WTC11 (cell line): ENCODE data around the gene NEMP2. TPM values are rescaled to one million over a fixed set of nuclear protein-coding genes. Genes with fewer than 3 reads are reported as not detected.

Source experiments
- ATAC-seq: fragments of 200-7000 bp; cut with Tn5 transposase; 2 replicates; pipeline ENCODE4 v1.10.0; 2021; ENCODE audit warnings: mild to moderate bottlenecking, moderate library complexity
- CTCF ChIA-PET: fragments of 300-600 bp; sonication (Branson Sonifier 250); formaldehyde crosslinking; loops from one replicate; lab custom pipeline; 2021; ENCODE audit warnings: antibody characterized with exemption; lab: Charles Lee
- POLR2A ChIA-PET: fragments of 350-600 bp; sonication (Branson Sonifier 250); formaldehyde crosslinking; loops from one replicate; lab custom pipeline; 2021; ENCODE audit warnings: antibody characterized with exemption; lab: Charles Lee
- DNase-seq: peaks from one replicate; pipeline ENCODE4 v3.0.0; 2021; ENCODE audit warnings: low spot score
- H3K27ac Mint-ChIP-seq: 2 replicates; pipeline ENCODE4 v1.8.0; 2021; ENCODE audit warnings: mixed read lengths
- H3K27me3 Mint-ChIP-seq: 2 replicates; pipeline ENCODE4 v1.8.0; 2021; ENCODE audit warnings: low read depth, mild to moderate bottlenecking, moderate library complexity, mixed read lengths
- H3K36me3 Mint-ChIP-seq: 2 replicates; pipeline ENCODE4 v1.8.0; 2021; ENCODE audit warnings: mixed read lengths
- H3K4me1 Mint-ChIP-seq: 2 replicates; pipeline ENCODE4 v1.8.0; 2022; ENCODE audit warnings: mixed read lengths
- H3K4me3 Mint-ChIP-seq: 2 replicates; pipeline ENCODE4 v1.8.0; 2021; ENCODE audit warnings: mild to moderate bottlenecking, moderate library complexity, mixed read lengths
- H3K9me3 Mint-ChIP-seq: 2 replicates; pipeline ENCODE4 v1.8.0; 2021; ENCODE audit warnings: mixed read lengths
- ARID4B ChIP-seq: sonication (generic); formaldehyde crosslinking; IDR thresholded peaks from 2 replicates; pipeline ENCODE4 v1.8.0; 2023; ENCODE audit warnings: missing genetic modification reagents, mild to moderate bottlenecking, borderline replicate concordance
- CREB1 ChIP-seq: sonication (generic); formaldehyde crosslinking; IDR thresholded peaks from 2 replicates; pipeline ENCODE4 v1.8.0; 2023; ENCODE audit warnings: mild to moderate bottlenecking, missing genetic modification reagents
- E2F1 ChIP-seq: sonication (generic); formaldehyde crosslinking; IDR thresholded peaks from 2 replicates; pipeline ENCODE4 v1.8.0; 2022; ENCODE audit warnings: mild to moderate bottlenecking, missing genetic modification reagents
- ELF4 ChIP-seq: sonication (generic); formaldehyde crosslinking; IDR thresholded peaks from 2 replicates; pipeline ENCODE4 v1.8.1; 2022; ENCODE audit warnings: low read depth, mild to moderate bottlenecking, moderate library complexity, missing genetic modification reagents
- FOXJ3 ChIP-seq: sonication (generic); formaldehyde crosslinking; IDR thresholded peaks from 2 replicates; pipeline ENCODE4 v1.9.0; 2021; ENCODE audit warnings: missing genetic modification reagents, mild to moderate bottlenecking, borderline replicate concordance
- FOXP1 ChIP-seq: sonication (generic); formaldehyde crosslinking; IDR thresholded peaks from 2 replicates; pipeline ENCODE4 v1.8.0; 2022; ENCODE audit warnings: missing genetic modification reagents, mild to moderate bottlenecking, moderate library complexity, borderline replicate concordance
- HMGXB4 ChIP-seq: sonication (generic); formaldehyde crosslinking; IDR thresholded peaks from 2 replicates; pipeline ENCODE4 v1.8.1; 2023; ENCODE audit warnings: mild to moderate bottlenecking, moderate library complexity, missing genetic modification reagents
- IRF1 ChIP-seq: sonication (generic); formaldehyde crosslinking; IDR thresholded peaks from 2 replicates; pipeline ENCODE4 v1.8.0; 2023; ENCODE audit warnings: missing genetic modification reagents
- IRF2 ChIP-seq: sonication (generic); formaldehyde crosslinking; IDR thresholded peaks from 2 replicates; pipeline ENCODE4 v1.8.0; 2022; ENCODE audit warnings: low read depth, missing genetic modification reagents, borderline replicate concordance
- JAZF1 ChIP-seq: fragments of 250-450 bp; sonication (Bioruptor Pico); IDR thresholded peaks from 2 replicates; pipeline ENCODE4 v1.9.0; 2021; ENCODE audit warnings: moderate library complexity, mild to moderate bottlenecking, inconsistent platforms
- MXD4 ChIP-seq: fragments of 250-450 bp; sonication (Bioruptor Pico); IDR thresholded peaks from 2 replicates; pipeline ENCODE4 v1.8.0; 2021; ENCODE audit warnings: mild to moderate bottlenecking, moderate library complexity, borderline replicate concordance
- NR1H2 ChIP-seq: sonication (generic); formaldehyde crosslinking; IDR thresholded peaks from 2 replicates; pipeline ENCODE4 v1.9.0; 2021; ENCODE audit warnings: mild to moderate bottlenecking, moderate library complexity, missing genetic modification reagents
- PRDM15 ChIP-seq: sonication (generic); formaldehyde crosslinking; IDR thresholded peaks from 2 replicates; pipeline ENCODE4 v1.8.0; 2022; ENCODE audit warnings: missing genetic modification reagents
- PREB ChIP-seq: sonication (generic); formaldehyde crosslinking; IDR thresholded peaks from 2 replicates; pipeline ENCODE4 v1.8.1; 2022; ENCODE audit warnings: mild to moderate bottlenecking, missing genetic modification reagents, moderate library complexity, borderline replicate concordance
- SMAD3 ChIP-seq: sonication (generic); formaldehyde crosslinking; IDR thresholded peaks from 2 replicates; pipeline ENCODE4 v1.8.0; 2022; ENCODE audit warnings: missing genetic modification reagents, mild to moderate bottlenecking, borderline replicate concordance
- SOX15 ChIP-seq: fragments of 250-450 bp; sonication (Bioruptor Pico); IDR thresholded peaks from 2 replicates; pipeline ENCODE4 v1.9.0; 2021; ENCODE audit warnings: mild to moderate bottlenecking
- ZNF121 ChIP-seq: sonication (generic); formaldehyde crosslinking; IDR thresholded peaks from 2 replicates; pipeline ENCODE4 v1.8.0; 2023; ENCODE audit warnings: missing genetic modification reagents
- ZNF416 ChIP-seq: fragments of 250-450 bp; sonication (Bioruptor Pico); IDR thresholded peaks from 2 replicates; pipeline ENCODE4 v1.9.0; 2021; ENCODE audit warnings: mild to moderate bottlenecking, inconsistent platforms
- ZNF671 ChIP-seq: fragments of 250-450 bp; sonication (Bioruptor Pico); IDR thresholded peaks from 2 replicates; pipeline ENCODE4 v1.8.0; 2021; ENCODE audit warnings: mild to moderate bottlenecking
- total RNA-seq: library from RNA; stranded (reverse); gene quantifications from 3 replicates; pipeline ENCODE4 v1.2.3, GENCODE V29; 2021

The NEMP2 gene
- total RNA-seq, 1 experiment from 2014 or later, result 7.2 TPM

- no peak overlapping the region for H3K27ac Mint-ChIP-seq
- H3K36me3 Mint-ChIP-seq, result no peaks in the 10 kb centered on the region
- ATAC-seq (no peak), DNase-seq (no peak)
- no peak overlapping the region for H3K4me3 Mint-ChIP-seq
- no peaks in the 10 kb centered on the region for H3K4me1 Mint-ChIP-seq
- no peaks in the 10 kb centered on the region for H3K9me3 Mint-ChIP-seq
- TF ChIP-seq JAZF1, result no peak
- TF ChIP-seq IRF1 (CRISPR knock-in tag), result no peak
- TF ChIP-seq HMGXB4 (CRISPR knock-in tag), result no peak
- TF ChIP-seq FOXJ3 (CRISPR knock-in tag), result no peak
- TF ChIP-seq SMAD3 (CRISPR knock-in tag), result no peak
- no peaks in the 10 kb centered on the region for H3K27me3 Mint-ChIP-seq
- POLR2A ChIA-PET, result no interaction called here
- CTCF ChIA-PET, result no interaction called here
Observed at GRCh38 chr2:190547886-190548285, 13.4 kb upstream of the NEMP2 start.

- H3K4me1 Mint-ChIP-seq, result no peaks in the 10 kb centered on the region
Observed at GRCh38 chr2:190546734-190547133, 12.2 kb upstream of the NEMP2 start.

GRCh38 chr2:190545555-190546385 lies 11.2 kb upstream of the NEMP2 start:
- POLR2A ChIA-PET, result no interaction called here
- H3K27ac Mint-ChIP-seq, result no peak overlapping the region
- H3K36me3 Mint-ChIP-seq, result peaks cover 15% of the 10 kb centered on the region
- CTCF ChIA-PET, result no interaction called here
- peaks cover 14% of the 10 kb centered on the region for H3K9me3 Mint-ChIP-seq
- no peaks in the 10 kb centered on the region for H3K27me3 Mint-ChIP-seq
- no peak overlapping the region for H3K4me3 Mint-ChIP-seq
- no peak for DNase-seq
- no peaks in the 10 kb centered on the region for H3K4me1 Mint-ChIP-seq
- no peak for ATAC-seq
- no peak for TF ChIP-seq PRDM15
- TF ChIP-seq SMAD3 (CRISPR knock-in tag), result no peak
- TF ChIP-seq ZNF416 (CRISPR knock-in tag), result no peak
- TF ChIP-seq NR1H2 (CRISPR knock-in tag), result no peak
- TF ChIP-seq IRF2 (CRISPR knock-in tag), result no peak
- TF ChIP-seq ZNF121 (CRISPR knock-in tag), result no peak
- no peak for TF ChIP-seq PREB
- TF ChIP-seq ARID4B (CRISPR knock-in tag), result no peak
- no peak for TF ChIP-seq ZNF671
- TF ChIP-seq ELF4 (CRISPR knock-in tag), result no peak
- TF ChIP-seq E2F1 (CRISPR knock-in tag), result no peak
- no peak for TF ChIP-seq CREB1 (CRISPR knock-in tag)

More at GRCh38 chr2:190546734-190547133, 12.2 kb upstream of the NEMP2 start:
- Mint-ChIP-seq H3K36me3 (peaks cover 6% of the 10 kb centered on the region; the same call in 1 of the 2 replicates), H3K9me3 (peaks cover 4% of the 10 kb centered on the region), H3K4me3 (no peak overlapping the region), H3K27me3 (no peaks in the 10 kb centered on the region), H3K27ac (no peak overlapping the region)
- DNase-seq, result no peak
- ChIA-PET POLR2A (no interaction called here), CTCF (interaction anchor here (0.9 kb wide), 1 partner anchor 133 kb away, joined by 3 read pairs; no protein-coding TSS in a partner anchor)
- ATAC-seq, result no peak
- TF ChIP-seq MXD4 (CRISPR knock-in tag) (no peak), FOXP1 (CRISPR knock-in tag) (no peak), SOX15 (CRISPR knock-in tag) (no peak)
